Measurements from ENCODE around the gene RAP1GDS1.

Gene RAP1GDS1

GRCh38 chr4:98491899-98492559, 230.8 kb downstream of the RAP1GDS1 start:
- TF ChIP-seq SPI1 (IDR thresholded peaks at IDR 0.05; ENCODE audit: borderline replicate concordance, low read depth) (no peak), CTCF (IDR thresholded peaks at IDR 0.05; ENCODE audit: insufficient read depth, low read length) (no peak), POLR2AphosphoS5 (IDR thresholded peaks at IDR 0.05; ENCODE audit: low read depth) (no peak), REST (IDR thresholded peaks at IDR 0.05; ENCODE audit: insufficient replicate concordance, low read depth) (no peak), GABPA (IDR thresholded peaks at IDR 0.05; ENCODE audit: low read depth) (no peak)
- Histone ChIP-seq H3K4me3 (replicated peaks; ENCODE audit: insufficient read depth, low read length) (no peak overlapping the region), H3K27me3 (ENCODE audit: insufficient read depth, poor library complexity, severe bottlenecking) (peaks cover 4% of the 10 kb centered on the region), H3K27ac (replicated peaks) (no peak overlapping the region)
- DNase-seq (ENCODE audit: low read depth in 1 of 2, low spot score in 1 of 2): no peak

- Histone ChIP-seq H3K27me3 (ENCODE audit: insufficient read depth, poor library complexity, severe bottlenecking) (peaks cover 4% of the 10 kb centered on the region), H3K27ac (replicated peaks) (no peak overlapping the region), H3K4me3 (replicated peaks; ENCODE audit: insufficient read depth, low read length) (no peak overlapping the region)
- no peak for DNase-seq (ENCODE audit: low read depth in 1 of 2, low spot score in 1 of 2)
- TF ChIP-seq REST (IDR thresholded peaks at IDR 0.05; ENCODE audit: insufficient replicate concordance, low read depth) (no peak), SPI1 (IDR thresholded peaks at IDR 0.05; ENCODE audit: borderline replicate concordance, low read depth) (no peak), POLR2AphosphoS5 (IDR thresholded peaks at IDR 0.05; ENCODE audit: low read depth) (no peak), CTCF (IDR thresholded peaks at IDR 0.05; ENCODE audit: insufficient read depth, low read length) (no peak), GABPA (IDR thresholded peaks at IDR 0.05; ENCODE audit: low read depth) (no peak)
Measured at GRCh38 chr4:98493296-98493695, 232.1 kb downstream of the RAP1GDS1 start.
